Neural cell (in vitro differentiated cells): ENCODE results near the gene AMPH. TPM values are rescaled to one million over a fixed set of nuclear protein-coding genes. Genes with fewer than 3 reads are reported as not detected.
"Not testable (repeated sequence)": the region's sequence is repeated elsewhere in the genome, so short reads cannot be mapped to it uniquely, and the experiment has no call there.

Experiments
- H2AFZ ChIP-seq: fragments of 200-600, 300-800 bp; sonication (generic), shearing (Covaris generic); 2 replicates; pipeline ENCODE4 v1.6.0; 2014; ENCODE audit warnings: low read depth, mild to moderate bottlenecking, antibody characterized with exemption, low read length, moderate library complexity
- H3F3A ChIP-seq: fragments of 200-600 bp; shearing (Covaris generic); 2 replicates; pipeline ENCODE4 v1.6.1; 2016; ENCODE audit warnings: mild to moderate bottlenecking, moderate library complexity, mixed read lengths, antibody characterized with exemption, low read length; ENCODE audit not compliant: insufficient read depth, poor library complexity, severe bottlenecking
- H3K27ac ChIP-seq: fragments of 200-600, 300-800 bp; sonication (generic), shearing (Covaris generic); 2 replicates; pipeline ENCODE4 v1.5.1; 2014; ENCODE audit warnings: mild to moderate bottlenecking, low read length, moderate library complexity
- H3K27me3 ChIP-seq: fragments of 300-800, 200-600 bp; sonication (generic), shearing (Covaris generic); 2 replicates; pipeline ENCODE4 v1.6.0; 2014; ENCODE audit warnings: mild to moderate bottlenecking, low read depth, low read length, moderate library complexity; ENCODE audit not compliant: insufficient read depth
- H3K36me3 ChIP-seq: fragments of 300-800, 200-600 bp; sonication (generic), shearing (Covaris generic); 2 replicates; pipeline ENCODE4 v1.5.1; 2014; ENCODE audit warnings: mild to moderate bottlenecking, antibody characterized with exemption, low read length, moderate library complexity; ENCODE audit not compliant: insufficient read depth
- H3K4me2 ChIP-seq: fragments of 300-800, 200-600 bp; sonication (generic), shearing (Covaris generic); 2 replicates; pipeline ENCODE4 v1.6.0; 2014; ENCODE audit warnings: mild to moderate bottlenecking, low read length
- H3K4me3 ChIP-seq: fragments of 300-800, 200-600 bp; sonication (generic), shearing (Covaris generic); 2 replicates; pipeline ENCODE4 v1.5.1; 2014; ENCODE audit warnings: mild to moderate bottlenecking, low read length, moderate library complexity
- H3K79me2 ChIP-seq: fragments of 200-600 bp; shearing (Covaris generic); replicated peaks from 2 replicates; pipeline ENCODE4 v1.6.0; 2014; ENCODE audit warnings: mild to moderate bottlenecking, low read length, moderate library complexity; ENCODE audit not compliant: insufficient read depth
- H3K9ac ChIP-seq: fragments of 300-800, 200-600 bp; sonication (generic), shearing (Covaris generic); 2 replicates; pipeline ENCODE4 v1.6.1; 2016; ENCODE audit warnings: mild to moderate bottlenecking, low read length, mixed read lengths
- H3K9me2 ChIP-seq: fragments of 200-600 bp; shearing (Covaris generic); 2 replicates; pipeline ENCODE4 v1.6.1; 2016; ENCODE audit warnings: mild to moderate bottlenecking, low read length, mixed read lengths; ENCODE audit not compliant: insufficient read depth
- H3K9me3 ChIP-seq: fragments of 200-600, 300-800 bp; sonication (generic), shearing (Covaris generic); 2 replicates; pipeline ENCODE4 v1.6.1; 2016; ENCODE audit warnings: mild to moderate bottlenecking, mixed run types, low read length, moderate library complexity, mixed read lengths
- H4K20me1 ChIP-seq: fragments of 200-600 bp; shearing (Covaris generic); 2 replicates; pipeline ENCODE4 v1.6.1; 2016; ENCODE audit warnings: mild to moderate bottlenecking, mixed run types; ENCODE audit not compliant: insufficient read depth
- EP300 ChIP-seq: fragments of 450-650 bp; conservative IDR thresholded peaks from 2 replicates; pipeline ENCODE4 v1.6.1; 2014; ENCODE audit warnings: antibody characterized with exemption, mild to moderate bottlenecking, moderate library complexity; ENCODE audit not compliant: poor library complexity, severe bottlenecking
- EZH2 ChIP-seq: fragments of 200-600, 300-800 bp; shearing (Covaris generic), sonication (generic); IDR thresholded peaks from 2 replicates; pipeline ENCODE4 v1.6.1; 2014; ENCODE audit warnings: antibody characterized with exemption, low read length, borderline replicate concordance, mild to moderate bottlenecking; ENCODE audit not compliant: insufficient read depth, poor library complexity, severe bottlenecking
- MXI1 ChIP-seq: fragments of 450-650 bp; conservative IDR thresholded peaks from 2 replicates; pipeline ENCODE4 v1.6.1; 2014; ENCODE audit warnings: antibody characterized with exemption, mild to moderate bottlenecking; ENCODE audit not compliant: poor library complexity, severe bottlenecking
- POLR2AphosphoS5 ChIP-seq: IDR thresholded peaks from 2 replicates; pipeline ENCODE4 v1.6.1; 2012
- RAD21 ChIP-seq: fragments of 450-650 bp; conservative IDR thresholded peaks from 2 replicates; pipeline ENCODE4 v1.6.1; 2014; ENCODE audit warnings: antibody characterized with exemption, mild to moderate bottlenecking, moderate library complexity
- REST ChIP-seq: IDR thresholded peaks from 2 replicates; pipeline ENCODE4 v1.6.1; 2012; ENCODE audit warnings: borderline replicate concordance
- SMC3 ChIP-seq: fragments of 450-650 bp; conservative IDR thresholded peaks from 2 replicates; pipeline ENCODE4 v1.6.1; 2014; ENCODE audit warnings: antibody characterized with exemption, mild to moderate bottlenecking, moderate library complexity; ENCODE audit not compliant: poor library complexity
- TAF1 ChIP-seq: IDR thresholded peaks from 2 replicates; pipeline ENCODE4 v1.6.1; 2012; ENCODE audit warnings: low read depth
- polyA plus RNA-seq: library from polyadenylated mRNA; depleted of rRNA; stranded (reverse); fragments of >200 nt; gene quantifications from 2 replicates; pipeline ENCODE4 v1.2.3, GENCODE V29; 2014
- TF ChIP-seq, protein P1 (sequence below): fragments of 450-650 bp; IDR thresholded peaks from 2 replicates; pipeline ENCODE4 v1.5.1; 2014; ENCODE audit warnings: antibody characterized with exemption, mild to moderate bottlenecking, moderate library complexity; ENCODE audit not compliant: poor library complexity, severe bottlenecking

Gene AMPH
- polyA plus RNA-seq, 1 donor from 2014 or later: 33.7 TPM

DNA sequence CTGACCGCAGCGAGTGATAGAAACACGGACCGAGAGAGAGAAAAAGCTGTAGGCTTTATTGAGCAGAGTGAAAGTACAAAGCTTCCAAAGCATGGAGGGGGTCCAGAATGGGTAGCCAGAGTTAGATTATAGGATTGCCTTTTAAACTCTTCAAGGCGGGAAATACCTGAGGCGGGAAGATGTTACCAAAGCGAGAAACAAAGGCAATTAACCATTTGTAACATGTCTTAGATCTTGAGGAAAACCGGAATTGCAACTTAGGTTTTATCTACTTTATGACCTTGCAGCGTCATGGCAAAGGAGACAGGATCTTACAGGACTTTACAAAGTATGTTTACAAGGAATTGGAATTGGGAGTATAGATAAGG, 295.0 kb downstream of the AMPH start:
- not testable (repeated sequence) for H3K4me2 ChIP-seq, H3K27me3 ChIP-seq, H3K79me2 ChIP-seq, H3K4me3 ChIP-seq, H3F3A ChIP-seq, H4K20me1 ChIP-seq, H3K9me2 ChIP-seq, H3K9me3 ChIP-seq, H3K27ac ChIP-seq, H3K9ac ChIP-seq, H3K36me3 ChIP-seq, H2AFZ ChIP-seq

GRCh38 chr7:38335492-38336147, 295.6 kb downstream of the AMPH start:
- Histone ChIP-seq H3K9me2 (no peaks in the 10 kb centered on the region), H3K79me2 (no peaks in the 10 kb centered on the region), H3K27ac (no peak overlapping the region), H4K20me1 (no peaks in the 10 kb centered on the region), H3K9ac (no peak overlapping the region), H2AFZ (no peak overlapping the region), H3K9me3 (no peaks in the 10 kb centered on the region), H3F3A (no peaks in the 10 kb centered on the region), H3K4me3 (no peak overlapping the region), H3K36me3 (no peaks in the 10 kb centered on the region), H3K4me2 (no peak overlapping the region), H3K27me3 (no peaks in the 10 kb centered on the region)
- TF ChIP-seq SMC3 (no peak), REST (no peak), TAF1 (no peak), EP300 (no peak), MXI1 (no peak), EZH2 (no peak)
- TF ChIP-seq, protein P1, sequence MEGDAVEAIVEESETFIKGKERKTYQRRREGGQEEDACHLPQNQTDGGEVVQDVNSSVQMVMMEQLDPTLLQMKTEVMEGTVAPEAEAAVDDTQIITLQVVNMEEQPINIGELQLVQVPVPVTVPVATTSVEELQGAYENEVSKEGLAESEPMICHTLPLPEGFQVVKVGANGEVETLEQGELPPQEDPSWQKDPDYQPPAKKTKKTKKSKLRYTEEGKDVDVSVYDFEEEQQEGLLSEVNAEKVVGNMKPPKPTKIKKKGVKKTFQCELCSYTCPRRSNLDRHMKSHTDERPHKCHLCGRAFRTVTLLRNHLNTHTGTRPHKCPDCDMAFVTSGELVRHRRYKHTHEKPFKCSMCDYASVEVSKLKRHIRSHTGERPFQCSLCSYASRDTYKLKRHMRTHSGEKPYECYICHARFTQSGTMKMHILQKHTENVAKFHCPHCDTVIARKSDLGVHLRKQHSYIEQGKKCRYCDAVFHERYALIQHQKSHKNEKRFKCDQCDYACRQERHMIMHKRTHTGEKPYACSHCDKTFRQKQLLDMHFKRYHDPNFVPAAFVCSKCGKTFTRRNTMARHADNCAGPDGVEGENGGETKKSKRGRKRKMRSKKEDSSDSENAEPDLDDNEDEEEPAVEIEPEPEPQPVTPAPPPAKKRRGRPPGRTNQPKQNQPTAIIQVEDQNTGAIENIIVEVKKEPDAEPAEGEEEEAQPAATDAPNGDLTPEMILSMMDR: peak; percentile 41

DNA sequence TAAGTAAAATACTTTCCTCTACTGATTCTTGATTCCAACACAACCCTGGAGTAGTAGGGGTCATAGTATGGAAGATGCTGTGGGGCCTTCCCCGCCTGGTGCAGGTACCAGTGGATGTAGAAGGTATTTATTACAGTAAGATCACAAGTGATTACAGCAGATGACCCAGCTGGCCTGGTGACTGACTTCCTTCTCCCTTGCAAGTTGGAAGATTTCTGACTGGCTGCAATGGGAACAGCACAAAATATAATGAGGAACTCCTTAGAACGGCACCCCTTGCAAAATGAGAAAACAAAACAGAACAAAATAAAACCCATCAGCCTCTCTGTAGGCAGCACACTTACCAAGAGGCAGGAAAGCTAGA, 296.1 kb downstream of the AMPH start:
- no peaks in the 10 kb centered on the region for H3K36me3 ChIP-seq
- H2AFZ ChIP-seq: no peak overlapping the region
- TF ChIP-seq EP300 (no peak), SMC3 (no peak), MXI1 (no peak), EZH2 (no peak), POLR2AphosphoS5 (no peak), RAD21 (no peak), TAF1 (no peak), REST (no peak)
- TF ChIP-seq, protein P1: no peak
- no peaks in the 10 kb centered on the region for H3K27me3 ChIP-seq
- H3K9me2 ChIP-seq: no peaks in the 10 kb centered on the region
- no peak overlapping the region for H3K4me3 ChIP-seq
- no peaks in the 10 kb centered on the region for H4K20me1 ChIP-seq
- H3F3A ChIP-seq: no peaks in the 10 kb centered on the region
- H3K27ac ChIP-seq: no peak overlapping the region
- no peaks in the 10 kb centered on the region for H3K79me2 ChIP-seq
- no peaks in the 10 kb centered on the region for H3K9me3 ChIP-seq
- no peak overlapping the region for H3K4me2 ChIP-seq
- H3K9ac ChIP-seq: no peak overlapping the region
